NCI-H2081 (cell line): Measurements from ENCODE around the gene SLC13A3.

Source experiments
- DNase-seq, 2 experiments: peaks; one replicate each; lab custom pipeline; 2025; lab: John Stamatoyannopoulos, UW

The SLC13A3 gene

GRCh38 chr20:46575937-46576461 lies 75.3 kb downstream of the SLC13A3 start:
- no peak for DNase-seq

DNA sequence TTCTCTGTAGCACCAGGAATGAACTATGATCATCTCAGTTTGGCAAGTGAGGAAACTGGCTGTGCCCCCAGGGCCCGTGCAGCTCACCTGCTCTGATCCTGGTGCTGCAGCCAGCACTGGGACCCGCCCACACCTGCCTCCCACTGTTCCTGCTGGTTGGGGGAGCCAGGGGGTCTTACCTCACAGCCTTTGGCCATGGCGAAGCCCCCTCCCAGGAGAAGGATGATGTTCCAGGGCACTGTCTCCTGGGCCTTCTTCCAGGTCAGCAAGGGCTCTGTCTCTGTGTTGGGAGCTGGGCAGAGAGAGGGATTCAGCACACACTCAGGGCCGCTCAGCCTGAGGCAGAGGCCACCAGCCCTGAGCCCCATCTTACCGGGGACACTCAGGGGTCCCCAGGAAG lies 75.9 kb downstream of the SLC13A3 start:
- no peak for DNase-seq

DNA sequence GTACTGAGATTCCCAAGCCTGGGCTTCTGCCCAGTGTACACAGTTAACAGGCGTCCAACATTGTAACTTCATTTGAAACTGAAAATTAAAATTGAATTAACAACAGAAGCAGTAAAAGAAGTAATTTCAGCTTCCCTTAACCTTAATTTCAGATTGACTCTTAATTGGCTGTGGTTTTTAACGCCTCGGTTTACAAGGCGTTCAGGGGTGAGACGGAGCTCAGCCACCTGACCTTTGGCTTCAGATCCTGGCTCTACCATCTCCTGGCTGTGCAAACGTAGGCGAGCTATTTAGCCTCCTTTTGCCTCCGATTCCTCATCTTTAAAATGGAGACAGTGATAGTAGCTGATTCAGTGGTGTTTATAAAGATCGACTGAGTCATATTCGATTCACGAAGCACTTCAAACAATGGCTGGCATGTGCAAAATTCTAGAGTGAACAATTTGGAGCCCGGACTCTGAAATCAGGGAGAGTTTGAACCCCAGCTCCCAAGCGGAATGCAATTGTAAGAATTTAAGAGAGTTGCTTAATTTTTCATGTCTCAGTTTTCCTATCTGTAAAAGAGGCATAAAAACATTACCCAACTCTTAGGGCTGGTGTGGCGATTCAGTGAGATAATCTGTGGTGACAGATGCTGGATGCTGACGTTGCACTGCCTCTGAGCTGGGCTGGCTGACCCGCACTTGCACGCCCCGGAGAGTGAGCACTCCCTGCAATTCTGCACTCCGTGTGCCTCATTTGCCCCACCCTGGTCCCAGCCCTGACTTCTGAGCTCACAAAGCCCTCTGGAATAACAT lies 77.3 kb downstream of the SLC13A3 start:
- no peak for DNase-seq

- no peak for DNase-seq
These were observed 78.0 kb downstream of the SLC13A3 start for GRCh38 chr20:46573234-46573633.

- DNase-seq, result no peak
These were observed 78.5 kb downstream of the SLC13A3 start for GRCh38 chr20:46572790-46573189.

DNA sequence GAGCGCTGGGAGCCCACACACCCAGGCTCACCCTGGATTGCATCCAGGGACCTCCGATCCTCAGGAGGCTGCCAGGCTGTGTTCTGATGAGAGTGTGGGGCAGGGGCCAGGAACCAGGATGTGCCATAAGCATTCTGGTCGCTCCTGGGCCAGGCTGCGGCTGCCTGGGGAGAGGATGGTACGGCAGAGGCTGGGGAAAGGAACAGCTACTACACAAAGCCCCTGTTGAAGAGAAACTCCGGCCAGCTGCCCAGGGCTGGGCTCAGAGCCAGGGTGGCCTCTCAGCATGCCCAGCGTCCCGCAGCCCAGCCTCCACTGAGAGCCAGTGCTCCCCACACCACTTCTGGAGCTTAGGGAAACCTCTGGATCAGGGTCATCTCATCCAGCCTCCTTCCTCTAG lies 79.1 kb downstream of the SLC13A3 start:
- no peak for DNase-seq

- DNase-seq, result no peak
These were observed 79.8 kb downstream of the SLC13A3 start for GRCh38 chr20:46571418-46571817.

- DNase-seq, result no peak
These were observed 80.3 kb downstream of the SLC13A3 start for GRCh38 chr20:46570956-46571355.

GRCh38 chr20:46569961-46570360 lies 81.3 kb downstream of the SLC13A3 start:
- DNase-seq, result no peak

- peak; percentile 90 to 96 for DNase-seq
These were observed 82.6 kb downstream of the SLC13A3 start for GRCh38 chr20:46568570-46569129.

GRCh38 chr20:46566125-46566524 lies 85.1 kb downstream of the SLC13A3 start:
- DNase-seq, result no peak

DNA sequence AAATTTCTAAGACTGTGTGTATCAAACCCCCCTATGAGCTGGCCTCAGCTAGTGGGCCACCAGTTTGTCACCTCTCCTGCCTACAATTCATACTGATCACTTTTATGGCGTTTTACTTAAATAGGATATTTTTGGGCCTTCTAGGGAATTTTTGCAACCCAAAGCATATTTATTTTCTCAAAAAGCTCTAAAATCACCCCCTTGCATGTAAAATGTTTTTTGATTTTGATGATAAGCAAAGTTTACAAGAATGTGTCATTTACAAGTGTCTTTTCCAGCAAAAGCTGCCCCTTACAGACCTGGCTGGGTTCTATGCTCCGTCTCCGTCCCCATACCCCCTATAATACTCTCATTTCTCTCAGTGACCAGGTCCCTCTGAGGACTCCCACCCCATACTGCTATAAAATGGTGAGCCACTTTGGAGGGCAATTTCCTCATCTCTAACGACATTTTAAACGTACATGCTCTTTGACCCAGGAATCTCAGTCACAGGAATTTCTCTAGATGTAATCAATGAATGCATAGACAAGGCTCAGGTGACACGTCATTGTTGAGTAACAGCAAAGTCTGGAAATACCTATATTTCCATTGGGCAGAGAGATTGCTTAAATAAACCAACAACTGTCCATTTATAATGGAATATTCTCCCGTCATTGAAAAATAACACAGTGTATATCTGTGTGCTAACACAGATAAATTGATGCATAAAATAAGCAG lies 86.9 kb downstream of the SLC13A3 start:
- DNase-seq, result no peak

DNA sequence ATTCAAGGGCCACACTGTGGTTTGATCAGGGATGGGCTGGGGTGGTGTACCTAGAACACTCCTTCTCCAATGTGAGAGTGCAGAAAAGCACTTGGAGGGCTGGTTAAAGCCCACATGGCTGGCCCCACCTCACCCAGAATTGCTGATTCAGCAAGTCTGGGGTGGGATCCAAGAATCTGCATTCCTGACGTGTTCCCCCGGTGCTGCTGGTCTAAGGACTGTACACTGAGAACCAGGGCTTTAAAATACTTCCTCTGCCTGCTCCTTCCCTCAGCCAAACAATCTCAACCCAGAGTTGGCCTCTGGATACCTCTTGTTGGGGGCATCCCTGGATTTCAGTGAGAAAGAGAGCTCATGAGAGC lies 87.4 kb downstream of the SLC13A3 start:
- DNase-seq, result no peak

- no peak for DNase-seq
These were observed 87.9 kb downstream of the SLC13A3 start for GRCh38 chr20:46563170-46563859.

- DNase-seq, result peak; percentile 11 to 19
These were observed 88.7 kb downstream of the SLC13A3 start for GRCh38 chr20:46562373-46563169.

- DNase-seq, result no peak
These were observed 89.3 kb downstream of the SLC13A3 start for GRCh38 chr20:46562009-46562372.

DNA sequence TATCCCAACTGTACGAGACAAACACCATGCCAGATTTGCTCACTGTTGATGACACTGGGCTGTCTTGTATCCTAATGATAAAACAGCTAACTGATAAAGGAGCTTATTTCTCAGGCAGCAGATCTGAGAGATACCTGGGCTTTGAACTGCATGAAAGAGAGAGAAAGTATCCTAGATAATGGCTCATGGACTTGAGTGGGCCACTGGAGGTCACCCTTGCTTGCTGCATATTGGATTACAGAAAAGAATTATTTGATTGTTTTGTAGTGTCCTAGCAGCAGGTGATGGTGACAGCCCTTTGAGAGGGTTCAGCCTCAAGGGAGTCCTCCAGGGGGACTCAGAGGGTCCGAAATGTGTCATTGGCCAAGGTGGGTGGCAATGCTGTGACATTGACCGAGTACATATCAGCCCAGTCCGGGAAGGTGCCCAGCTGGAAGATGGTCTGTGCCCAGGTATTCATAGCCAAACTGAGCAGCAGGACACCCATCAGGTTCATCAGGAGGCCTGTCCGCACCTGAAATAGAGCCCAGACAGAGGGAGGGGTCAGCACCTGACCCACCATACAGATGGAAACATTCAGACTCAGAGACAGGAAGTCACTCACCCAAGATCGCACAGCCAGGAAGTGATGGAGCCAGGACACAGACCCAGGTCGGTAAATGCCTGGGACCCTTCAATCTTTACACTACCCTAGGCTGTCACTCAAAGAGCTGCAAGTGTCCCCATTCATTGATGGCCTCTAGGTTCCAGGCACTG lies 91.4 kb downstream of the SLC13A3 start:
- no peak for DNase-seq

DNA sequence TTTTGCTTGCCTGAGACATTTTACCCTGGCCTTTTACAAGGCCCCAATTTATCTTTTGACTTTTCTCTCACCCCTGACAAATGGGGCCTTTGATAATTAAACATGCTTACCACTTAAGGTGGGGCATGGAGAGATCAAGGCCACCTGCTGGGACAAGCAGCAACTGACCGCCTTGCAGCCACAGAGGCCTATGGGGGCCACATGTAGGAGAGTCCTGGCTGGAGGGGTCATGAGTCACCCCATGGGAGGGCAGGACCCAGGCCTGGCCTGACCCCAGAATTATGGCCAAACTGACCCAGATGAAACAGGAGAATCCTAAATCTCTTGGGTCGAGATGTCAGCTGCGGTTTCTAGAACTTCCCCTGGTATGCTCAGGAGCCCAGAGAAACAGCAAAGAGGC lies 92.3 kb downstream of the SLC13A3 start:
- no peak for DNase-seq

- no peak for DNase-seq
These were observed 92.7 kb downstream of the SLC13A3 start for GRCh38 chr20:46558511-46558959.

- no peak for DNase-seq
These were observed 93.9 kb downstream of the SLC13A3 start for GRCh38 chr20:46557231-46557956.
